Brain microvascular endothelial cell (primary cell): Measurements from ENCODE around the gene TNNI3.

Experiments
- DNase-seq: peaks from one replicate; pipeline ENCODE4 v3.0.0-alpha.2; 2020
- H3K27ac ChIP-seq: fragments of 250-450 bp; sonication (Bioruptor Pico); 2 replicates; pipeline ENCODE4 v1.5.1; 2020; ENCODE audit warnings: mild to moderate bottlenecking, moderate library complexity
- H3K27me3 ChIP-seq: fragments of 250-450 bp; sonication (Bioruptor Pico); replicated peaks from 2 replicates; pipeline ENCODE4 v1.5.1; 2020; ENCODE audit warnings: mild to moderate bottlenecking
- H3K36me3 ChIP-seq: fragments of 250-450 bp; sonication (Bioruptor Pico); replicated peaks from 2 replicates; pipeline ENCODE4 v1.5.1; 2020; ENCODE audit warnings: mild to moderate bottlenecking
- H3K4me3 ChIP-seq: 2 replicates; pipeline ENCODE4 v1.5.1; 2011; ENCODE audit warnings: low read depth, mild to moderate bottlenecking, control low read depth, low read length, moderate library complexity
- in situ Hi-C: cut with HindIII; loops from 2 replicates; pipeline ENCODE4 v1.10.0; 2017; ENCODE audit warnings: low sequenced_read_pairs, low pct_ligation_motif_present
- TF ChIP-seq, protein P1 (sequence below): IDR thresholded peaks from 2 replicates; pipeline ENCODE4 v1.5.1; 2011; ENCODE audit warnings: low read depth, mild to moderate bottlenecking, moderate library complexity, low read length, control low read depth, inconsistent platforms; ENCODE audit errors: missing control alignments

The TNNI3 gene

GRCh38 chr19:55146078-55146704, 11.3 kb downstream of the TNNI3 start:
- Histone ChIP-seq H3K27ac (no peak overlapping the region), H3K4me3 (no peak overlapping the region), H3K27me3 (peaks cover 17% of the 10 kb centered on the region), H3K36me3 (no peaks in the 10 kb centered on the region)
- TF ChIP-seq, protein P1, sequence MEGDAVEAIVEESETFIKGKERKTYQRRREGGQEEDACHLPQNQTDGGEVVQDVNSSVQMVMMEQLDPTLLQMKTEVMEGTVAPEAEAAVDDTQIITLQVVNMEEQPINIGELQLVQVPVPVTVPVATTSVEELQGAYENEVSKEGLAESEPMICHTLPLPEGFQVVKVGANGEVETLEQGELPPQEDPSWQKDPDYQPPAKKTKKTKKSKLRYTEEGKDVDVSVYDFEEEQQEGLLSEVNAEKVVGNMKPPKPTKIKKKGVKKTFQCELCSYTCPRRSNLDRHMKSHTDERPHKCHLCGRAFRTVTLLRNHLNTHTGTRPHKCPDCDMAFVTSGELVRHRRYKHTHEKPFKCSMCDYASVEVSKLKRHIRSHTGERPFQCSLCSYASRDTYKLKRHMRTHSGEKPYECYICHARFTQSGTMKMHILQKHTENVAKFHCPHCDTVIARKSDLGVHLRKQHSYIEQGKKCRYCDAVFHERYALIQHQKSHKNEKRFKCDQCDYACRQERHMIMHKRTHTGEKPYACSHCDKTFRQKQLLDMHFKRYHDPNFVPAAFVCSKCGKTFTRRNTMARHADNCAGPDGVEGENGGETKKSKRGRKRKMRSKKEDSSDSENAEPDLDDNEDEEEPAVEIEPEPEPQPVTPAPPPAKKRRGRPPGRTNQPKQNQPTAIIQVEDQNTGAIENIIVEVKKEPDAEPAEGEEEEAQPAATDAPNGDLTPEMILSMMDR: peak; percentile 71
- in situ Hi-C loops: no loop called here
- no peak for DNase-seq

- H3K27me3 ChIP-seq: peaks cover 17% of the 10 kb centered on the region
- in situ Hi-C loops: no loop called here
- no peak for DNase-seq
- H3K36me3 ChIP-seq: no peaks in the 10 kb centered on the region
- H3K27ac ChIP-seq: no peak overlapping the region
- TF ChIP-seq, protein P1: no peak
- H3K4me3 ChIP-seq: no peak overlapping the region
Measured at GRCh38 chr19:55145232-55145631, 12.3 kb downstream of the TNNI3 start.

DNA sequence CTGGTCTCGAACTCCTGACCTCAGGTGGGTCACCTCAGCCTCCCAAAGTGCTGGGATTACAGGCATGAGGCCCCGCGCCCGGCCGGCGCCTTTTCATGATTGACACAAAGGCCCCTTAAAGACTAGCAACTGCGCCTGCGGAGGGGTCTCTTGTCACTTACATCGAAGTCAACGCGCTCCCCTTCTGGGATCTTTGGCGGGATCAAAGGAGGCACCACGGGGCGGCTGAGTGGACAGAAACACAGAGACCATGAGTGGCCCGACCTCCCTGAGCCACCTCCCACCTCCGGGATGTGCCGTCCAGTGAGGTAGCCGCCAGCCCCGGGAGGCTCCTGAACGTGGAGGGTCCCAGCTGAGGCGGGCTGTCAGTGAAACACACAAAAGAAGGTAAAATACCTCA, 15.8 kb downstream of the TNNI3 start:
- in situ Hi-C loops: no loop called here
- H3K27me3 ChIP-seq: peaks cover 3% of the 10 kb centered on the region

GRCh38 chr19:55137915-55138314, 19.6 kb downstream of the TNNI3 start:
- TF ChIP-seq, protein P1: no peak
- no peak for DNase-seq
- Histone ChIP-seq H3K4me3 (no peak overlapping the region), H3K27me3 (no peaks in the 10 kb centered on the region), H3K36me3 (no peaks in the 10 kb centered on the region), H3K27ac (no peak overlapping the region)
- in situ Hi-C loops: no loop called here

More for the DNA sequence above, 15.8 kb downstream of the TNNI3 start:
- Histone ChIP-seq H3K4me3 (no peak overlapping the region), H3K36me3 (no peaks in the 10 kb centered on the region), H3K27ac (no peak overlapping the region)
- TF ChIP-seq, protein P1: no peak
- DNase-seq: no peak

GRCh38 chr19:55136399-55137102, 21.0 kb downstream of the TNNI3 start:
- in situ Hi-C loops: no loop called here
- no peak overlapping the region for H3K4me3 ChIP-seq
- no peaks in the 10 kb centered on the region for H3K36me3 ChIP-seq
- no peaks in the 10 kb centered on the region for H3K27me3 ChIP-seq
- no peak overlapping the region for H3K27ac ChIP-seq
- DNase-seq: no peak
- TF ChIP-seq, protein P1: no peak
